ENCODE measurements around the gene SGTB.

Gene SGTB

DNA sequence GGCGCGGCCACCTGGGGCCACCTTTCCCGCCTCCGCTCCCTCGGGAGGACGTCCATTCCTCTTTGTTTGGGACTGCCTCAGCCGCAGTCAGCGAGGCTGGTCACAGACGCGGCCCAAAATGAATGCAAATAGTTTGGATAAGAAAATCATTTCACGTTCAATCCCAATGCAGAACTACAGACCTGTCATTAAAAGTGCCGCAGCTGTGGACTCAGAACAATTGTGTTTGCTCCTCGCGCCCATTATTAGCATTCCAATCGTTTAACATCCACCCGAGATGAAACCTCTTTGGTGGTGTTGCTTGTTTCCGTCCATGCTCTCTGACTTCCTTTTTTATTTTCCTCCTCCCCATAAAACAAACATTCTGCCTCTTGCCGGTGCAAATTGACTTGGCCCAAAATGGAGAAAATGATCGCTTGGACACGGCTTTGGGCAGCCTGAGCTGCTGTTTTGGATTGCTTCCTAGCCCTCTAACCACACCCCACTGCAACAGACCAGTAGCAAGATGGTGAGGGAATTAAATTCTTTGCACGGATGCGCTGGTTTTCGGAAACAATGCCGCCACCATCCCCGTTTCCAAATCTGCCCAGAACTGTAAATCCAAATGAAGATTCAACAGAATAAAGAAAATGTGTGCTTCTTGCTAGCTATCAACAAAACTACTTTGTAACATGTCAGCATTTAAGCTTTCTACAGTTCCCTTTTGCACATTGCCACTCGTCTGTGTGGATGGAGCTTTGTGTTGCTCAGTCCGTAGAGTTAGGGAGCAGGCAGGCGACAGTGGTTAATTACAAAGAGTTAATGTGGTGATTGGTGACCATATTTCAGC is 880 bp upstream of the SGTB start:
- no peaks in the 10 kb centered on the region for H3K27me3 ChIP-seq (ENCODE audit: insufficient read depth, low read length, poor library complexity)
- TF ChIP-seq, protein P1, sequence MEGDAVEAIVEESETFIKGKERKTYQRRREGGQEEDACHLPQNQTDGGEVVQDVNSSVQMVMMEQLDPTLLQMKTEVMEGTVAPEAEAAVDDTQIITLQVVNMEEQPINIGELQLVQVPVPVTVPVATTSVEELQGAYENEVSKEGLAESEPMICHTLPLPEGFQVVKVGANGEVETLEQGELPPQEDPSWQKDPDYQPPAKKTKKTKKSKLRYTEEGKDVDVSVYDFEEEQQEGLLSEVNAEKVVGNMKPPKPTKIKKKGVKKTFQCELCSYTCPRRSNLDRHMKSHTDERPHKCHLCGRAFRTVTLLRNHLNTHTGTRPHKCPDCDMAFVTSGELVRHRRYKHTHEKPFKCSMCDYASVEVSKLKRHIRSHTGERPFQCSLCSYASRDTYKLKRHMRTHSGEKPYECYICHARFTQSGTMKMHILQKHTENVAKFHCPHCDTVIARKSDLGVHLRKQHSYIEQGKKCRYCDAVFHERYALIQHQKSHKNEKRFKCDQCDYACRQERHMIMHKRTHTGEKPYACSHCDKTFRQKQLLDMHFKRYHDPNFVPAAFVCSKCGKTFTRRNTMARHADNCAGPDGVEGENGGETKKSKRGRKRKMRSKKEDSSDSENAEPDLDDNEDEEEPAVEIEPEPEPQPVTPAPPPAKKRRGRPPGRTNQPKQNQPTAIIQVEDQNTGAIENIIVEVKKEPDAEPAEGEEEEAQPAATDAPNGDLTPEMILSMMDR (IDR thresholded peaks at IDR 0.05; ENCODE audit: borderline replicate concordance, extremely low read depth, low read length, poor library complexity, severe bottlenecking): no peak
- no peak for TF ChIP-seq EZH2 (IDR thresholded peaks at IDR 0.05; ENCODE audit: borderline replicate concordance, low read depth, low read length, severe bottlenecking)
- H3K79me2 ChIP-seq (ENCODE audit: insufficient read depth, low read length): peaks cover 25% of the 10 kb centered on the region
- no peaks in the 10 kb centered on the region for H4K20me1 ChIP-seq (ENCODE audit: insufficient read depth, low read length)
- peak overlapping the region; percentile 53 for H3K27ac ChIP-seq (ENCODE audit: low read length)
- peak overlapping the region; percentile 79 for H2AFZ ChIP-seq (ENCODE audit: low read depth, low read length)
- peaks cover 2% of the 10 kb centered on the region for H3K36me3 ChIP-seq (ENCODE audit: insufficient read depth, low read length)
- H3K4me1 ChIP-seq (ENCODE audit: insufficient read depth, low read length): peaks cover 43% of the 10 kb centered on the region
- peak overlapping the region; percentile 97 for H3K4me2 ChIP-seq (ENCODE audit: insufficient read depth, low read length)
- peak overlapping the region; percentile 92 for H3K9ac ChIP-seq (ENCODE audit: low read depth, low read length)
- peak overlapping the region; percentile 55 to 93 for H3K4me3 ChIP-seq (ENCODE audit: low read depth in 1 of 2, low read length in 2 of 2)
- no peaks in the 10 kb centered on the region for H3K9me3 ChIP-seq (ENCODE audit: insufficient read depth, low read length, severe bottlenecking)
- ATAC-seq (ENCODE audit: insufficient read depth, low read depth): 0 out of 3 replicates have a peak, but pooled peaks have one; percentile 6
- peak; percentile 20 for DNase-seq

DNA sequence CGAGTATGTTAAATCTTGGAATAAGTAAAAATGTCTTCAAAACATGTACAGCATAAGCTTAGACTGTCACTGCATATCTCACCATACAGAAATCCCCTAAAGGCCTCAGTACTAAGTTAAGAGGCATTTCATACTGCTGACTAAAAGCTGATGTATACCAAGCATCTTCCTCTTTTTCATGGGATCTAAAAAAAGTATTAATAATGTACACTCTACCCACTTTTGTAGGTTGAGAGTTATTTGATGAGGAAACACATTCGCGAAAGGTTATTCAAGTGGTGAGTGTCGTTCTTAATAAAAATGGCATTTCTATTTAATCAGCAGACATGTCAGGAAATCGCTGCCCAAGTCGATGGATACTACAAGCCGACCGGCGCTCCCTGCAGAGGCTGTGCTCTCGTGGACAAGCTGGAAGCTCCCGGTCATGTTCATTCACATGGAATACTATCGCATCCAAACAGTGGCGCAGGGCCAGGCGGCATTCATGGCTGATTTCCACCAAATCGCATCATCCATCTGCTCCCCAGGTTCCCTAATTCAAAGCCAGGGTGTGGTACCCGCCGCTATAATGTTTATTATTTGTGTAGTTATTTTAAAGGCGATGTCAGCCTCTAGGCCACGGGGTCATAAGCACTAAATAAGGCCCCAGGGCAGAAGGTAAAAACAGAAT is 724 bp downstream of the SGTB start:
- Histone ChIP-seq H4K20me1 (ENCODE audit: insufficient read depth, low read length) (no peaks in the 10 kb centered on the region), H3K9me3 (ENCODE audit: insufficient read depth, low read length, severe bottlenecking) (no peaks in the 10 kb centered on the region), H3K4me2 (ENCODE audit: insufficient read depth, low read length) (peak overlapping the region; percentile 97), H3K27ac (ENCODE audit: low read length) (peak overlapping the region; percentile 77), H3K27me3 (ENCODE audit: insufficient read depth, low read length, poor library complexity) (no peaks in the 10 kb centered on the region), H3K36me3 (ENCODE audit: insufficient read depth, low read length) (peaks cover 2% of the 10 kb centered on the region), H3K9ac (ENCODE audit: low read depth, low read length) (peak overlapping the region; percentile 92), H2AFZ (ENCODE audit: low read depth, low read length) (peak overlapping the region; percentile 79), H3K4me3 (ENCODE audit: low read depth in 1 of 2, low read length in 2 of 2) (peak overlapping the region; percentile 55 to 93; a peak in 3 of 4 replicates), H3K4me1 (ENCODE audit: insufficient read depth, low read length) (peaks cover 43% of the 10 kb centered on the region), H3K79me2 (ENCODE audit: insufficient read depth, low read length) (peaks cover 22% of the 10 kb centered on the region)
- no peak for TF ChIP-seq EZH2 (IDR thresholded peaks at IDR 0.05; ENCODE audit: borderline replicate concordance, low read depth, low read length, severe bottlenecking)
- TF ChIP-seq, protein P1 (IDR thresholded peaks at IDR 0.05; ENCODE audit: borderline replicate concordance, extremely low read depth, low read length, poor library complexity, severe bottlenecking): no peak
- ATAC-seq (ENCODE audit: insufficient read depth, low read depth): no peak
- DNase-seq: no peak

DNA sequence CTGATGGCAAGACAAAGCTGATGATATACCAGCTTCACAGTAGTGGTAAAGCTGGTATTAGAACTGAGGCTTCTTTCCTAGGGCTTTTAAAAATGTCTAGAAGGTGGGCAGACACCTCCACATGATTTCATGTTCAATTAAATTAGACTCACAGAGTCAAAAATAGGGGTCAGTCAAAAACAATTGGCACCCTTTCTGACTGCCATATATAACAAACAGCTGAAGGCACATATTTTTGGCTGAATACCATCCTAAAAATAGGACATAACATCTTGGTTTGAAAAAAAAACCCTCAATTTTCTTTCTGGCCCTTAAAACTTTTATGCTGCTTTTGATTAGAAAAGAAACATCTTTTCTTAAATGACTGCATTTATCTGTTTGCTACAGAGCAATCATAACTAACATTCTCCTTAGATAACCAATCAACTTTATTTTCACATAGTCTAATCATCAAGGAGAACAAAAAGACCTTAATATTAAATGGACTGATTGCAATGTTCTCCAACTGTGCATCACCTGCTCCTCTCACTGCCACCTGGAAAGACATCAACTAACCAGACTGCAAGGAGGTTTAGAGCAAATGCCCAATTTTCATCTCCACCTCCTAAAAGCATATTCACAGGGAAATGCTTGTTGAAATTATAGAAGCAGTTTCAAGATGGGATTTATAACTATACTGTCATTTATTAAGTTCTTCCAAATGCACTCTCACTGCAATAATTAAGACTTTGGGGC is 3.2 kb downstream of the SGTB start:
- H3K9ac ChIP-seq (ENCODE audit: low read depth, low read length): no peak overlapping the region
- H3K4me1 ChIP-seq (ENCODE audit: insufficient read depth, low read length): peaks cover 35% of the 10 kb centered on the region
- no peaks in the 10 kb centered on the region for H4K20me1 ChIP-seq (ENCODE audit: insufficient read depth, low read length)
- H2AFZ ChIP-seq (ENCODE audit: low read depth, low read length): no peak overlapping the region
- no peak overlapping the region for H3K4me3 ChIP-seq (ENCODE audit: low read depth in 1 of 2, low read length in 2 of 2)
- TF ChIP-seq, protein P1 (IDR thresholded peaks at IDR 0.05; ENCODE audit: borderline replicate concordance, extremely low read depth, low read length, poor library complexity, severe bottlenecking): no peak
- no peak for TF ChIP-seq EZH2 (IDR thresholded peaks at IDR 0.05; ENCODE audit: borderline replicate concordance, low read depth, low read length, severe bottlenecking)
- ATAC-seq (ENCODE audit: insufficient read depth, low read depth) (no peak), DNase-seq (no peak)
- H3K36me3 ChIP-seq (ENCODE audit: insufficient read depth, low read length): peaks cover 2% of the 10 kb centered on the region
- no peaks in the 10 kb centered on the region for H3K9me3 ChIP-seq (ENCODE audit: insufficient read depth, low read length, severe bottlenecking)
- H3K79me2 ChIP-seq (ENCODE audit: insufficient read depth, low read length): peaks cover 19% of the 10 kb centered on the region
- no peaks in the 10 kb centered on the region for H3K27me3 ChIP-seq (ENCODE audit: insufficient read depth, low read length, poor library complexity)
- no peak overlapping the region for H3K27ac ChIP-seq (ENCODE audit: low read length)
- no peak overlapping the region for H3K4me2 ChIP-seq (ENCODE audit: insufficient read depth, low read length)

Measured in DND-41 (cell line).